ENCODE data around the gene PGM5. TPM values are rescaled to one million over a fixed set of nuclear protein-coding genes. Genes with fewer than 3 reads are reported as not detected.

PGM5 gene
- total RNA-seq, 1 donor from 2014 or later = 194 TPM

Other genes with a start within 250 kb of the PGM5 start
- 48.4 TPM for gene ZNG1C, start 114.6 kb upstream of the PGM5 start, total RNA-seq (ENCODE audit: insufficient read depth, low replicate concordance)
- 1.4 TPM for gene FOXD4L3, start 53.7 kb upstream of the PGM5 start, total RNA-seq (ENCODE audit: insufficient read depth, low replicate concordance)
- gene TMEM252, start 184.3 kb downstream of the PGM5 start, total RNA-seq (ENCODE audit: insufficient read depth, low replicate concordance) = 0.96 TPM